T-helper 1 cell (primary cell): Measurements from ENCODE around the gene SLAMF1.
"Not testable (repeated sequence)": the region's sequence is repeated elsewhere in the genome, so short reads cannot be mapped to it uniquely, and the experiment has no call there.

Experiments used
- DNase-seq, 5 donors: peaks; one replicate each; pipeline ENCODE4 v3.0.0-alpha.2; 2012 to 2020

SLAMF1 gene

DNA sequence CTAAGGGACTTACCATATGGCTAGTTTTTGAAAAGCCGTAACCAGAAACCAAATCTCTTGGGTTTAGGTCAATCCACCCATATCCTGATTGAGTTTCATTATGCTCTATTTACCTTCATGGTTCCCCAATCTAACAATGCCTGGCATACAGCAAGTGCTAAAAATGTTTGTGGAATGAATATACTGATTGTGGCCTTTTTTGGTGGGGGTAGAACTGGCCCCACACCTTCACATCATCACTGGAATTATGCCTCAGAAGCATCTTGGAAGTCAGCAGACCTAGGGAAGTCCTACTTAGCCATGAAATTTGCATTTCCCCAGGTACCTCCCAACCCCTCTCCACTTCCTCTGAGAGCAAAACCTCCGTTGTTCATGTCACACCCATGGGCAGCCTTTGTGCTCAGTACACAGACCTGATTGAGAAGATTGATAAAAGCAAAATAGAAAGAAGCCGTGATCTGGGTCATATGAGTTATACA, 17.8 kb upstream of the SLAMF1 start:
- peak in 1 of 5 donors; percentile 75 for DNase-seq

DNA sequence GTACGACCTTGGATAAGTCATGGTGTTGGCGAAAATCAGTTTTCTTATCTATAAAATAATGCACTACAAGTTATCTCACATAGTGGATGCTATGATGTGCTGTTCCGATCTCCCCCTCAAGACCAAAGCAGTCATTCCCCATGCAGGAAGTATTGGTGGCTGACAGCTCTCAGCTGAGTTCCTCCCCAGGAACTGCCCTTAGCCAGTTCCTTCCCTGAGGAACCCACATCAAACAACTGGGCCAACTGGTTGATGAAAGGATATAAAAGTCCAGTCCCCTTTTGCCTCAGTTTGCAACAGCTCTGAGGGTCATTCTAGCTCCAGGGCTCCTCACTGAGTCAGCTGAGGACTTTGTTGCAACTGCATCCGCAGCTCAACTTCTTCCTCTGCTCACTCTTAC, 16.1 kb upstream of the SLAMF1 start:
- no peak for DNase-seq

DNA sequence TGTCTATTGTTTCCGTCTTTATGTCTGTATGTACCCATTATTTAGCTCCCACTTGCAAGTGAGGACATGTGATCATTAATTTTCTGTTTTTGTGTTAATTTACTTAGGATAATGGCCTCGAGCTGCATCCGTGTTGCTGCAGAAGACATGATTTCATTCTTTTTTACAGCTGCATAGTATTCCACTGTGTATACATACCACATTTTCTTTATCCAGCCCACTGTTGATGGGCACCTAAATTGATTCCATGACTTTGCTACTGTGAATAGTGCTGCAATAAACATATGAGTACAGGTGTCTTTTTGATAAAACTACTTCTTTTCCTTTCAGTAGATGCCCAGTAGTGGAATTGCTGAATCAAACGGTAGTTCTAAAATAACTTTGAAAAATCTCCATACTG, 12.7 kb upstream of the SLAMF1 start:
- no peak for DNase-seq

GRCh38 chr1:160658814-160659193, 12.0 kb upstream of the SLAMF1 start:
- DNase-seq = no peak

GRCh38 chr1:160658162-160658813, 11.4 kb upstream of the SLAMF1 start:
- DNase-seq = no peak

DNA sequence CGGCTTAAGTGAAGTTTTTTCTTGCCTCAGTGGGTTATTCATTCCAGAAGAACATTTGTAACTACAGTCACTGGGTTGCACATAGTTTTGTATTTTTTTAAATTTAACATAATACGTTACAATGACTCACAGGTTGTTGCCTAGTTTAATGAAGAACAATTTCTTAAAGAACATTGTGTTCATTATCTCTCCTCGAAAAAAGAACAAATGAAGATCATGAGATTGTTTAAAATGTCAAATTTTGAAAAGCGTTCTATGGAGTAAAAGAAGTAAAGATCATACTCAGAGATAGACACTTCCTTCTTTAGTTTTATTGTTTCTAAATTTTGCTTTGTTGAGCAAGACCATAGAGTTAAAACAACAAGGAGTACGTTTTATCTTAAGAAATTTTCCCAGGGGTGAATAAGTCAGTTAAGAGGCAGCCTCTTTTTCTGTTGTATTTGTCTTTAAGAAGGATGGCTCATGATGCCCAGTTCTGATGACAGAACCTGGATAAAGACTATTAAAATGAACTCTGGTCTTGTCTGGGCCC, 10.5 kb upstream of the SLAMF1 start:
- DNase-seq = no peak

DNA sequence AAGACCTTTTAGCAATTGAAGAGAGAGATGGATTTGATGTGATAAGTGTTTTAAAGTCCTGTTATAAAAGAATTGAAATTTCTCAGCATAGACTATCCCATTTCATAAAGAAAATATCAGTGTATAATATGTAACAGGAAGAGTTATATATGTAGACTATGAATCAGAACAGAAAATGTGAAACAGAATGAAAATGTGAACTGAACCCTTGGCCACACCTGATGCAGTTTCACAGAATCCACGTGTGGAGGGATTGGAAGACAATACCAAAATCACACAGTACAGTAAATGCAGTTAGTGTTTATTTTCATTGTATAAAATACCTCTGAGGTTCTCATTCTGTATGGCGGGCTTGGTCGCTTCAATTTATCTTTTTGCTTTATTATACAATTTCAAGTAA, 9.9 kb upstream of the SLAMF1 start:
- DNase-seq = no peak

GRCh38 chr1:160653620-160654016, 6.8 kb upstream of the SLAMF1 start:
- DNase-seq = no peak

GRCh38 chr1:160652924-160653619, 6.2 kb upstream of the SLAMF1 start:
- no peak for DNase-seq

- DNase-seq = not testable (repeated sequence)
These were observed 5.3 kb upstream of the SLAMF1 start for GRCh38 chr1:160652065-160652641.

GRCh38 chr1:160651433-160652064, 4.7 kb upstream of the SLAMF1 start:
- DNase-seq = no peak

DNA sequence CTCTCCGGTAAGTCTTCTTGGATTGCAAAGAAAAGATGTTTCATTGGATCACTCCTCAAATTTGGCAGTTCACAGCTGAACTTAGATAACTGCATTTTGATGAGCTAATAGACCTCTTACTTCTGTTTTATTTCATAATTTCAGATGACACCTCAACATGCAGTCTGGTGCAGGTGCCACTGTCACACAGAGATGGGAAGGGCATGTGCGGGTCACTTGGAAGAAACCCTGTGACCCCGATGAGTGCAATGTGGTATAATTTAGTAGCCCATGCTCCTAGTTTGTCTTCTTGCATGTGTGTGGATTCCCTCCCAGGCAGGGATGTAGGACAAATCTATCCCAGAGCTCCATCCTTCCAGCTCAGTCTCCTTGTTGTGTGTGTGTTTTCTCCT, 481 bp upstream of the SLAMF1 start:
- no peak for DNase-seq

- DNase-seq = no peak
These were observed 664 bp downstream of the SLAMF1 start for GRCh38 chr1:160646180-160646579.

DNA sequence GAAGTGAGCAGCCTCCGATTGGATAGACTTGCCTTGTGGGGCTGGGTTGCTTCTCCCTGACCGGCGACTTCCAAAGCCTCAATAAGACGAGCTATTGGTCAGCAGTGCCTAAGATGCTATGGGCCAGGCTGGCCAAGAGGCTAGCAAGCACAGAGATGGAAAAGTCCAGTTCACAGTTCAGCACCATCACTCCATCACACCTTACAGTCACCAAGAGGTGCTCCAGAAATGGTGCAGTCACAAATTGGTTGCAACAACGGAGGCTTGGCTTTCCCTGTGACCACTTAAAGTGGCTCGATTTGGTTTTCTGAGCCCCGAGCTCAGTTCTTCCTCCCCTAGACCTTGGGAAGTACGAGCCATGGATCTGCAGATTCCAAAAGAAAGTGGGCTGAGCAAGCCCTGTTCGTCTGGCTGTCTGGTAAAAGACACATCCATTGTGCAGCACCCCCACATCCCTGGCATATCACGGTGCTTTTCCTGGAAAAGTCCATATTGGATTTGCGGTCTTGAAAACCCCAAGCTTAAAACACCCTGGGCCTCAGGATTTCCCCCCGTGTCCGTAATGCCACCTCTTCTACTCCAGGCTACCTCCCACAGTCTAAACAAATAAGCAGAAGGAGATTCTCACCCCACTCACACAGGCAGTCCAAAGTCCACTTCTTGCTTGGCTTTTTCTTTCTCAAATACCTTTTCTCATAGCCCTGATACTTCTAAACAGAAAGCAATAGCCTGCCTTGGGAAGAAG, 1.3 kb downstream of the SLAMF1 start:
- DNase-seq = no peak

GRCh38 chr1:160644399-160644798, 2.4 kb downstream of the SLAMF1 start:
- DNase-seq = no peak

- no peak for DNase-seq
These were observed 3.7 kb downstream of the SLAMF1 start for GRCh38 chr1:160643138-160643537.

GRCh38 chr1:160642281-160642644, 4.6 kb downstream of the SLAMF1 start:
- no peak for DNase-seq

DNA sequence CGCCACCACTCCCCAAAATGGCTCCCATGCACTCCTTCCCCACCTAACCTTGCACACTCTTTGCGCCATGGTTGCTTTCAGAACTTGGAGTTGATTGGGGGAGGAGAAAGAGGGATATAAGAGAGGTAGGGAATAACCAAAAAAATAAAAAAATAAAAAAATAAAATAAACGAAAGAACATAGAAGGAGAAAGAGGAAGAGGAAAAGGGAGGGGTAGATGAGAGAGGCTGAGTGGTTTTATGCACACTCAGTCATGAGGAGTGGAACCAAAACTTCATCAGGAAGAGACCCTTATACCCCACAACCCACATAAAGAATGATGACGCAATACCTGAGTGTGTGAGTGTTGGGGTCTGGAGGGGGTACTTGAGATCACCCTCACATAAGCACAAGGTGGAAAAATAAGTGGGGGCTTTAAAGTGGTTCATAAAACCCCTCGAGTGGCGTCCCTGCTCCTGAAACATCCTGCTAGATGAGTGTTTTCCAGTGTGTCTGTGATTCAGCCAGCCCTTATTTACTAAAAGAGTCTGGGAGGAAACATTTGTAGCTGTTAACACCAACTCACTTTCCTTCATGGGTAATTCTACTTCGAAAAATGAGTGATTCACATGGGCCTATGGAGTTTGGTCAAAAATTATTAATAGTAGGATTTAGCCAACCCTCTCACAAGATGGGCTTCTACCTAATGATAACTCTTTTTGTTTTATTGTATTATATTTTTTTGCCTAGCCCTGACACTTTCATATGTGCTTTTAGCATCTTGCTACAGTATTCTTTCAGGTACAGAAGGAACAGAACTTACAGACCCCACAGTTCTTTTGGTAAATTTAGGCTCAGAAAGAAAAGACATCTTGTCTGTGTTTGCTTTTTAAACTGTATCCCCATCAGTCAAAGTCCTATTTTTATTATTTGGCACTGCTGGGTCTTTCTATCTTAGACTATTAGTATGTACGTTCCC, 5.2 kb downstream of the SLAMF1 start:
- no peak for DNase-seq

GRCh38 chr1:160640359-160641123, 6.3 kb downstream of the SLAMF1 start:
- DNase-seq = peak in 1 of 5 donors; percentile 81

- DNase-seq = no peak
These were observed 7.2 kb downstream of the SLAMF1 start for GRCh38 chr1:160639652-160640051.

GRCh38 chr1:160638926-160639325, 7.9 kb downstream of the SLAMF1 start:
- DNase-seq = no peak
